ENCODE measurements around the gene YPEL4.

Gene YPEL4

DNA sequence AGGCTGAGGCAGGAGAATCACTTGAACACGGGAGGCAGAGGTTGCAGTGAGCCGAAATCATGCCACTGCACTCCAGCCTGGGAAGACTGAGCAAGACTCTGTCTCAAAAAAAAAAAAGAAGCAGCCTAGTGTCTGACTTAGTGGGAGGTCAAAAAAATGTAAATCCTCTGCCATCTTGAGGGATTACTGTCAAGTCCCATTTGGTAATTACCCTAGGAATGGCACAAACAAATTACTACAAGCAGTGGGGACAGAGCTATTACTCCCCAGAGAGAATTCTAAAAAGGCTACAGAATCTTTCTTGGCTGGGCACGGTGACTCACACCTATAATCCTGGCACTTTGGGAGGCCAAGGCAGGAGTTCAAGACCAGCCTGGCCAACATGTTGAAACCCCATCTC, 48.4 kb downstream of the YPEL4 start:
- Histone ChIP-seq H3K9me3 (ENCODE audit: control insufficient read depth, insufficient read depth, low read length) (no peaks in the 10 kb centered on the region), H3K4me1 (ENCODE audit: insufficient read depth, low read length) (peaks cover 12% of the 10 kb centered on the region), H3K9ac (ENCODE audit: low read depth, low read length) (no peak overlapping the region), H3K36me3 (ENCODE audit: insufficient read depth, low read length) (no peaks in the 10 kb centered on the region)

DNA sequence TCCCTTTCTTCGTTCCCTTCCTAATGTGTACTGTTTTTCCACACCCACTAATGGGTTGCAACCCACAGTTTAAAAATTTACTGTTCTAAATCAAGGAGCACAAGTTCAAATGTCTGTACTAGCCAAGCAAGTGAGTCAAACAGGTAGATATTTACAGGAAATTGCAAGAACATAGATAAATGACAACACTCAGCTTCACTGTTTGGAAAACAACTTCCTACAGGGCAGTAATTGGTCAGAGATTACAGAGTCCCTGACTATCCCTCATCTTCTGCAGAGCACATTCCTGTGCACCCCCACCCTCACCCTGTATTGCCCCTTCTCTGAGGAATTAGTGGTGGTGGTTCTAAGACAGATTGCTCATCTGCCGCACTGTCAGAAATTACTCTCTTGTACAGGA, 50.3 kb downstream of the YPEL4 start:
- H3K4me1 ChIP-seq (ENCODE audit: insufficient read depth, low read length), result peaks cover 17% of the 10 kb centered on the region
- no peak overlapping the region for H3K9ac ChIP-seq (ENCODE audit: low read depth, low read length)
- no peaks in the 10 kb centered on the region for H3K36me3 ChIP-seq (ENCODE audit: insufficient read depth, low read length)
- H3K9me3 ChIP-seq (ENCODE audit: control insufficient read depth, insufficient read depth, low read length), result no peaks in the 10 kb centered on the region

DNA sequence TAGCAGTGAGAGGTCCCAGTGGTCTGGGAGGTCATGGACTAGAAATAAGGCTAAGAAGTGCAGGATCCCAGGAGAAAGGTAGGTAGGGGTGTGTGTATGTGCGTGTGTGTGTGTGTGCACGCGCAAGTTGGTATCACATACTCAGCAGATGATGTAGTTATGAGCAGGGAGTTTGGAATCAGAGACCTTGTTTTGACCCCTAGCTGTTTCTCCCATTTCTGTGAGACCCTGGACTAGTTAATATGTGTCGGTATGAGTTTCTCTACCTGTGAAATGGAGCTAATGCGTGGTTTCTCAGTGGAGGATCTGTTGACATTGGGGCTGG, 50.9 kb downstream of the YPEL4 start:
- peak overlapping the region; percentile 46; the same call in 1 of the 2 replicates for H3K9ac ChIP-seq (ENCODE audit: low read depth, low read length)
- H3K4me1 ChIP-seq (ENCODE audit: insufficient read depth, low read length), result peaks cover 17% of the 10 kb centered on the region
- no peaks in the 10 kb centered on the region for H3K36me3 ChIP-seq (ENCODE audit: insufficient read depth, low read length)
- no peaks in the 10 kb centered on the region for H3K9me3 ChIP-seq (ENCODE audit: control insufficient read depth, insufficient read depth, low read length)

DNA sequence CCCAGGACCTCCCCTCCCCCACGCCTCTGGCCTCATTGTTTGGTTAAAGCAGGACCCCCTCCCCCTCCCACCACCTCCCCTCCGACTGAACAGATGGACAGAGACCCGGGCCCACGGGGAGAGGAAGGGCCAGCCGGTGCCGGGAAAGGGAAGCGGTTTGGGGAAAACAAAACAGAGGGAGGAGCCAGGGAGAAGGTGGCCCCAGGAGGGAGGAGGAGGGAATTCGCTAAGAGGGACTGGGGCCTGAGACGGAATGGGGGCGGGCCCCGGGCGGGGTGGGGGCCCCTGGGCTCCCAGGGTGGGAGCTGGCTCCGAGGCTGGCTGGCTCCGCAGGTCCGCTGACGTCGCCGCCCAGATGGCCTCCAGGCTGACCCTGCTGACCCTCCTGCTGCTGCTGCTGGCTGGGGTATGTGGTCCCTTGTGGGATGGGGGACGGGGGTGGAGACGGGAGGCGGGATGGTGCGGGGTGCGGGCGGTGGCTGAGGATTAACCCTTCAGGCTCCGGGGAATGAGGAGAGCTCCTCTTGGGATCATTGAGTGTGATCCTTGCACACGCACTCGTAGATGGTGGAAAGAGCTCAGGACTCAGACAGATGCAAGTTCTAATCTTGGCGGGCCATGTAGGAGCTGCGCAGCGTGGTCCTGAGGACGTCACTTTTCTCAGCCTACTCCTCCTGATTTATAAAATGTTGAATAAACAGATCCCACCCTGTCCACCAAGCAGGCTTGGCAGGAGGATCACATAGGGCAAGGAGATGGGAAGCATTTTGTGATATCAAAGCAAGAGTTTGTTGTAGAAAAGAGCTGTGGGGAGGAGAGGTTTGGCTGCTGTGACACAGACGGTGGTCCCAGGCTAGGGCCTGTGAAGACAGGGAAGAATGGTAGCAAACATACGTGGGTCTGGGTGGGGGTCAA, 51.5 kb downstream of the YPEL4 start:
- Histone ChIP-seq H3K9ac (ENCODE audit: low read depth, low read length) (peak overlapping the region; percentile 46; the same call in 1 of the 2 replicates), H3K4me1 (ENCODE audit: insufficient read depth, low read length) (peaks cover 17% of the 10 kb centered on the region), H3K9me3 (ENCODE audit: control insufficient read depth, insufficient read depth, low read length) (no peaks in the 10 kb centered on the region), H3K36me3 (ENCODE audit: insufficient read depth, low read length) (no peaks in the 10 kb centered on the region)

DNA sequence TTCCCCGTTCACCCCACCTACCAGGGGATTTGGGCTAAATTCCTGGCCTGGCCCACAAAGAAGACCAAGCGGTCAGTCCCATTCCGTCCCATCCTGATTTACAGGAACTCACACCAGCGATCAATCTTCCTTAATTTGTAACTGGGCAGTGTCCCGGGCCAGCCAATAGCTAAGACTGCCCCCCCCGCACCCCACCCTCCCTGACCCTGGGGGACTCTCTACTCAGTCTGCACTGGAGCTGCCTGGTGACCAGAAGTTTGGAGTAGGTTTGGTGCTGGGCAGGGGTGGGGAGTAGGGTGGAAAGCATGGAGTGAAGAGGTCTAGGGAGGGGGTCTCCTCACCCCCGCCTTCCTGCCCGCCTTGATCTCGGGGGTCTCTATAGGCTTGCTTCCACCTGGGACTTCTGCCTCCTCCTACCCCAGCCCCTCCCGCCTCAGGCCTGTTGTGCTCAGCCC, 52.2 kb downstream of the YPEL4 start, which contains the start of gene SERPING1:
Gene SERPING1 (plus strand): TSS at position 225 of the 455 bp plus-strand sequence. CDS start 586 bp downstream, outside the sequence.
- Histone ChIP-seq H3K9me3 (ENCODE audit: control insufficient read depth, insufficient read depth, low read length) (no peaks in the 10 kb centered on the region), H3K36me3 (ENCODE audit: insufficient read depth, low read length) (no peaks in the 10 kb centered on the region), H3K9ac (ENCODE audit: low read depth, low read length) (peak within 1 kb of the TSS; percentile 46), H3K4me1 (ENCODE audit: insufficient read depth, low read length) (peaks cover 17% of the 10 kb centered on the region)

DNA sequence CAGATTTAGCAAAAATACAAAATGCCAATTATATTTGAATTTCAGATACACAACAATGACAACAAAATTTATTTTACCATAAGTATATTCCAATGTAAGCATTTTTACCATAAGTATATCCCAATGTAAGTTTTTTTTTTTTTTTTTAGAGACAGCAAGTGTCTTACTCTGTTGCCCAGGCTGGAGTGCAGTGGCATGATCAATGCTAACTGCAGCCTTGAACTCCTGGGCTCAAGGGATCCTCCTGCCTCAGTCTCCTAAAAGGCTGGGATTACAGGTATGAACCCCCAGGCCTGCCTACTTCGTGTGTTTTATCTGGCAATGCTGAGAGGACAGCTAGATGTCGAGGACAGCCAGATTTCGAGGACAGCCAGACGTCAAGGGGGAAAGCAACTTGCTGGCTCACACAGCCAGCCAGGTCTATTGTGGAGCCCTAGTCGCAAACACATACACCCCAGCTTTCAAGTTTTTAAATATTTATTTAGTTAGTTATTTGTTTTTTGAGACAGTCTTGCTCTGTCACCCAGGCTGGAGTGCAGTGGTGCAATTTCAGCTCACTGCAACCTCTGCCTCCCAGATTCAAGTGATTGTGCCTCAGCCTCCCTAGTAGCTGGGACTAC, 53.3 kb downstream of the YPEL4 start:
- no peaks in the 10 kb centered on the region for H3K9me3 ChIP-seq (ENCODE audit: control insufficient read depth, insufficient read depth, low read length)
- H3K36me3 ChIP-seq (ENCODE audit: insufficient read depth, low read length), result no peaks in the 10 kb centered on the region
- H3K9ac ChIP-seq (ENCODE audit: low read depth, low read length), result no peak overlapping the region
- peaks cover 17% of the 10 kb centered on the region for H3K4me1 ChIP-seq (ENCODE audit: insufficient read depth, low read length)

All from ES-I3 (cell line).